22Rv1 (cell line): ENCODE measurements around the gene RSPH9.

Experiments
- H3K27ac ChIP-seq: fragments of 450-650 bp; 2 replicates; pipeline ENCODE4 v1.5.1; 2017
- ZFX ChIP-seq: fragments of 450-650 bp; IDR thresholded peaks from 2 replicates; pipeline ENCODE4 v1.6.1; 2017; ENCODE audit warnings: antibody characterized with exemption, borderline replicate concordance
- TF ChIP-seq, protein P1 (sequence below): fragments of 450-650 bp; IDR thresholded peaks from 2 replicates; pipeline ENCODE4 v1.5.1; 2017; ENCODE audit warnings: mild to moderate bottlenecking

RSPH9 gene

DNA sequence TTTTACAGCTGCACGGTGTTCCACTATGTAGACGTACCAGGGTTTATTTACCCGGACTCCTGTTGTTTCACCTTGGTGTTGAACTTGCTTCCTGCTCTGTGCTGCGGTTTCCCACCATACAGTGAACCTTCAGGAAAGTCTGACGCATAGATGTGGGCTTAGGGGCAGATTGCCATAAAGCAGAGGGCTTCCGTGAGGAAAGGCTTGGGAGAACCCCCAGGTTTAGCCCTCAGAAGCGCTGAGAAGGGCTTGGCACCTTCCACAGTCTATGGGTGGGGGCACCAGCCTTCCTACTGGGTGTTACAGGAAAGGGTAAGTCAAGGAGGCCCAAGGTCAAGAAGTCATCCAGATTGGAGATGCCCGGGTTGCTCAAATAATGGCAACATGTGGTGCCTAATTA lies 62.0 kb downstream of the RSPH9 start:
- TF ChIP-seq, protein P1, sequence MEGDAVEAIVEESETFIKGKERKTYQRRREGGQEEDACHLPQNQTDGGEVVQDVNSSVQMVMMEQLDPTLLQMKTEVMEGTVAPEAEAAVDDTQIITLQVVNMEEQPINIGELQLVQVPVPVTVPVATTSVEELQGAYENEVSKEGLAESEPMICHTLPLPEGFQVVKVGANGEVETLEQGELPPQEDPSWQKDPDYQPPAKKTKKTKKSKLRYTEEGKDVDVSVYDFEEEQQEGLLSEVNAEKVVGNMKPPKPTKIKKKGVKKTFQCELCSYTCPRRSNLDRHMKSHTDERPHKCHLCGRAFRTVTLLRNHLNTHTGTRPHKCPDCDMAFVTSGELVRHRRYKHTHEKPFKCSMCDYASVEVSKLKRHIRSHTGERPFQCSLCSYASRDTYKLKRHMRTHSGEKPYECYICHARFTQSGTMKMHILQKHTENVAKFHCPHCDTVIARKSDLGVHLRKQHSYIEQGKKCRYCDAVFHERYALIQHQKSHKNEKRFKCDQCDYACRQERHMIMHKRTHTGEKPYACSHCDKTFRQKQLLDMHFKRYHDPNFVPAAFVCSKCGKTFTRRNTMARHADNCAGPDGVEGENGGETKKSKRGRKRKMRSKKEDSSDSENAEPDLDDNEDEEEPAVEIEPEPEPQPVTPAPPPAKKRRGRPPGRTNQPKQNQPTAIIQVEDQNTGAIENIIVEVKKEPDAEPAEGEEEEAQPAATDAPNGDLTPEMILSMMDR = no peak
- TF ChIP-seq ZFX = no peak

DNA sequence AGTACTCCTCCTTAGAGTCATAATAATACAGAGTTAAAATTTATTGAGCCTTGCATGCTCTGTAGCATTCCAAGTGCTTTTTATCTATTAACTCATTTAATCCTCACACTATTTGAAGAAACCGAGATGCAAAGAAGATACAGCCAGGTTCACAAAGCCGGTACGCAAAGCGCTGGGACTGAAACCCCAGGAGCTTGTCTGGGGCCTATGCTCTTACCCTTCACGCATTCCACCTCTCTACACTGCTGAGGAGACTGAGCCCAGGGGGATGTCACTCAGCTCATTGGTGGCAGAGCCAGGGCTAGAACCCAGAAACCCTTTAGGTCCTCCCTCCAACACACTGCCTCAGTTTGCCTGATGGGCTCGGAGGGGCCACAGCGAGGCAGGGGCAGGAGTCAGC lies 62.4 kb downstream of the RSPH9 start:
- H3K27ac ChIP-seq = no peak overlapping the region
- TF ChIP-seq, protein P1 = no peak
- no peak for TF ChIP-seq ZFX

More for the DNA sequence above, 62.0 kb downstream of the RSPH9 start:
- peak overlapping the region; percentile 82; the same call in 1 of the 2 replicates for H3K27ac ChIP-seq

DNA sequence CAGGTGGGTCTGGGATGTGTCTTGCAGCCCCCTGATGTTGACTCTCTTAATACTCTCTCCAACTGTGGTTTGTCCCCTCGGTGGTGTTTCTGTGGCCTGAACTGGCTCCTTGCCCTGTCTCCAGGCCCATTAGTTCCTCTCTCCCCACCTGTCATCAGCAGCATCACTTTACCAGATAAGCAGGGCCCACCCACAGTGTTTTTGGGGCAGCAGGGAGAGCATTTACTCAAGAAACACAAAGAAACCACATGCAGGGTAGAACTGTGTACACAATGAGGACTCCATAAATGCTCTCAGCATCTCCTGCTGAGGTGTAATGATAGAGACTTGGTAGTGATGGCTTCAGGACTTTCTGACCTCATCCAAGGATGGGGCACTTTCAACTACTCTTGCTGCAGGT lies 62.9 kb downstream of the RSPH9 start:
- H3K27ac ChIP-seq = no peak overlapping the region
- no peak for TF ChIP-seq ZFX
- TF ChIP-seq, protein P1 = no peak

DNA sequence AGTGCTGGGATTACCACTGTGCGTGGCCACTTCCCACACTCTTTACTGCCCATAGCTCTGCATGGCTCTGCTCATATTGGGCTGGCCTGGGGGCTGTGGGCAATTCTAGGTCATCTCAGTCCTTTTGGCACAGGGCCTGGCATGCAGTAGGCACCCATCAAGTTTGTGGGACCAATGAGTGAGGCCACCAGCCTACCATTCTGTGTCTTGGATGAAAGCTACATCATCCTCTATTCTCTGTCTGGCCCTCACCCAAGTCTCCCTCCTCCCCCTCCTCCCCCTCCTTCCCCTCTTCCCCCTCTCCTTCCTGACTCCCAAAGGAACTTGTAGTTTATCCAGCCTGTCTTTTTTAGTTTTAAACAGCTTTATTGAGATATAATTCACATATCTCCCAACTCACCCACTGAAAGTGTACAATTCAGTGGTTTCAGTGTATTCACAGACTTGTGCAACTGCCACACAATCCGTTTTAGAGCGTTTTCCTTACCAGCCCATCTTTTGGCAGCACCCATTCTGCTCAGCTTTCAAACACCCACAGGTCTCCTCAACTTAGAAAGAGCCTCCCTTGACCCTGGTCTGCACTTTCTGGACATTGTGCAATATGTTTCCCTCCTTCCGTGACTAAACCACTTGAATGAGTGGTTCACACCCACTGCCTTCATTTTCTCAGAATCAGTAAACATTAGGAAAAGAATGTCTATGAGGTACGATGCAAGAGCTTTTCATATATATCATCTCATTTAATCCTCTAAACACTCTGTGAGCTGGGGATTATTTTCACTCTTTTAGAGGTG lies 64.2 kb downstream of the RSPH9 start:
- TF ChIP-seq, protein P1 = no peak
- TF ChIP-seq ZFX = no peak
- H3K27ac ChIP-seq = no peak overlapping the region

DNA sequence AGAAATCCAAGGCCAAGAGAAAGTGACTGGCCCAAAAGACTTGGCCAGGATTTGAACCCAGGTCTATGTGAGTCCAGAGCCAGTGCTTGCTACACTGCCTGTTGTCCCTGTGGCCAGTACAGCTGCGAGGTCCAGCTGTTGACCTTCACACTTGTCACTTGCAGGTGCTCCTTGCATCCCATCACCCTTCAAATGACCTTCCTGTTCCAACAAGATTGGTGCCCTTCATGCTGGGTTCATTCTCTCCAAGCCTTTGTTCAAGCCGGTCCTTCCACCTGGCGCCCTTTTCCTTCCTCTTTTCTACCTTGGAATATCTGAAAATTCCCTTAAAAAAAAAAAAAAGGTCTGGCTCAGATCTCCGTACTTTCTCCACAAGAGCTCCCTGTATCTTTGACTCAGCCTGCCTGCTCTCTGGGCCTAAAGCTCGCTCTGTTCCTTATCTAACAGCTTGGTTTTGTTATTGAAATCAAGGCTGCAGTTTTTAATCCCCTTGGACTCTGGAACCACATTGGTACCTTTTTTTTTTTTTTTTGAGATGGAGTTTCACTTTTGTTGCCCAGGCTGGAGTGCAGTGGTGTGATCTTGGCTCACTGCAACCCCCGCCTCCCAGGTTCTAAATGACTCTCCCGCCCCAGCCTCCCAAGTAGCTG lies 64.9 kb downstream of the RSPH9 start:
- no peak for TF ChIP-seq ZFX
- TF ChIP-seq, protein P1 = no peak
- no peak overlapping the region for H3K27ac ChIP-seq

DNA sequence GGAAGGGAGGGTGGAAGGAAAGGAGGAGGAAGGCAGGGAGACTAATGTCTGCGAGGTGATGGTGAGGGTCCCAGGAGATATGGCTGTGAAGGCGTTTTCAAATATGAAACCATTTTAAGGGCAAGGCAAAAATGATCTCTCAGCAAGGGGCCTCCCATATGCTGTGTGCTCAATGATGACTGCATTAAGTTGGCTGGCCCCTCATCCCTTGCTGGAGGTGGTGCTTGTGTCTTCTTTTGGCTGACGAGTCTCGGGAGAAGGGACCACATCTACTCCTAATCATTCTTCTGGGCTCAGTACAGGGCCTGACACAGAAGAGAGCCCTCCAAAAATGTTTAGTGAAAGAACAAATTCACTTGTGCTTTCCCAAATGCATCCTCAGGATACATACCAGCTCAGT lies 65.7 kb downstream of the RSPH9 start:
- TF ChIP-seq ZFX = no peak
- TF ChIP-seq, protein P1 = no peak
- H3K27ac ChIP-seq = no peak overlapping the region

DNA sequence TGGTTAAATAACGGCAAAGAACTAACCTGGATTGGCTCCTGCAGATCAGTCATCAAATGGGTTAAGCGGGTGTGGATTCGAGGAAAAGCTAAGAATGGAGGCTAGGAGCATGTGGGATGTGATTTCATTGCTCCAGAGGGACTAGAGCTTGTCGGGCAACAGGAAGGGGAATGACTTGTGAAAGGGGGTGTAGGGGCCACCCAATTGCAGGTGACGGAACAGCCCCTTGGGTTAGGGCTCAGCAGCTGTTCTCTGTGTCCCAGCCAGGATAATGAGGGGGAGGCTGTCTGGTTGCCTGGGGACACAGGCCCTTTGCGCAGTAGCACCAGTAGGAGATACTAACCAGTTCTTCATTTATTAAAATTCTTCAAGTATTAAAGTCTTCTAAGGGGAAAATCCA lies 67.7 kb downstream of the RSPH9 start:
- H3K27ac ChIP-seq = no peak overlapping the region
- no peak for TF ChIP-seq ZFX
- TF ChIP-seq, protein P1 = no peak
